AG09319 (cell line): ENCODE measurements around the gene NDUFA6.

ENCODE experiments used
- DNase-seq: peaks from one replicate; pipeline ENCODE4 v3.0.0-alpha.2; 2010; ENCODE audit warnings: low read depth; ENCODE audit errors: extremely low read depth
- TF ChIP-seq, protein P1 (sequence below): IDR thresholded peaks from 2 replicates; pipeline ENCODE4 v1.5.1; 2011; ENCODE audit warnings: low read depth, mild to moderate bottlenecking, inconsistent platforms, low read length, moderate library complexity

Gene NDUFA6

DNA sequence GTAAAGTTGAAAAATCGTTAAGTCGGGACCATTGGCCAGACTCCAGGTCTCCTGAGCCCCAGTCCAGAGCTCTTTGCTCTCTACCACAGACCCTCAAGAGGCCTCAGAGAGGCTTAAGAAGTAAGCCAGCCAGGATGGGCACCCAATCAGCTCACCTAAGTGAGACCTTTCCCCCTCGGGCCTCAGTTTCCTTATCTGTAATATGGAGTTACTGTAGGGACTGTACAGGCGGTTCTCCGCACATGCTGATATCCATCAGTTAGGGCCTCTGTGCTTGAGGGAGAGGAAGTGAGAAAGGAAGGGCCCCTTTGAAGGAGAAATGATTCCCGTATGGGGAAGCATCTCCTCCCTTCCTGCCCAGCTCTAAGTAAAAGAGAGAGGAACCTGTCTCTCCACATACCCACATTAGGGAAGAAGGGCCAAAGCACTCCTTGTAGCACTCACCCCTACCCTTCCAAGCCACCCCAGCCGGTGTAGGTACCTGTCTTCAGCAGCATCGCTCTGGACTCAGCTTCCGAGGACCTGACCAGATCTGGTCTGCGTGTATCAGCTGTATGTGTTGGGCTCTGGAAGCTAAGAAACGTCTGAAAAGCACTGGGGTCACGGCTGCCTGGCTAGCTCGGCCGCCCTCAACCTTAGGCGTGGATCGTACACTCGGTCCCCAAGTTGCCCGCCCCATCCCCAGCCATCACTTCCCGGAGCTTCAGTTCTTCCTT, 20.6 kb downstream of the NDUFA6 start:
- DNase-seq: no peak
- TF ChIP-seq, protein P1, sequence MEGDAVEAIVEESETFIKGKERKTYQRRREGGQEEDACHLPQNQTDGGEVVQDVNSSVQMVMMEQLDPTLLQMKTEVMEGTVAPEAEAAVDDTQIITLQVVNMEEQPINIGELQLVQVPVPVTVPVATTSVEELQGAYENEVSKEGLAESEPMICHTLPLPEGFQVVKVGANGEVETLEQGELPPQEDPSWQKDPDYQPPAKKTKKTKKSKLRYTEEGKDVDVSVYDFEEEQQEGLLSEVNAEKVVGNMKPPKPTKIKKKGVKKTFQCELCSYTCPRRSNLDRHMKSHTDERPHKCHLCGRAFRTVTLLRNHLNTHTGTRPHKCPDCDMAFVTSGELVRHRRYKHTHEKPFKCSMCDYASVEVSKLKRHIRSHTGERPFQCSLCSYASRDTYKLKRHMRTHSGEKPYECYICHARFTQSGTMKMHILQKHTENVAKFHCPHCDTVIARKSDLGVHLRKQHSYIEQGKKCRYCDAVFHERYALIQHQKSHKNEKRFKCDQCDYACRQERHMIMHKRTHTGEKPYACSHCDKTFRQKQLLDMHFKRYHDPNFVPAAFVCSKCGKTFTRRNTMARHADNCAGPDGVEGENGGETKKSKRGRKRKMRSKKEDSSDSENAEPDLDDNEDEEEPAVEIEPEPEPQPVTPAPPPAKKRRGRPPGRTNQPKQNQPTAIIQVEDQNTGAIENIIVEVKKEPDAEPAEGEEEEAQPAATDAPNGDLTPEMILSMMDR: no peak

DNA sequence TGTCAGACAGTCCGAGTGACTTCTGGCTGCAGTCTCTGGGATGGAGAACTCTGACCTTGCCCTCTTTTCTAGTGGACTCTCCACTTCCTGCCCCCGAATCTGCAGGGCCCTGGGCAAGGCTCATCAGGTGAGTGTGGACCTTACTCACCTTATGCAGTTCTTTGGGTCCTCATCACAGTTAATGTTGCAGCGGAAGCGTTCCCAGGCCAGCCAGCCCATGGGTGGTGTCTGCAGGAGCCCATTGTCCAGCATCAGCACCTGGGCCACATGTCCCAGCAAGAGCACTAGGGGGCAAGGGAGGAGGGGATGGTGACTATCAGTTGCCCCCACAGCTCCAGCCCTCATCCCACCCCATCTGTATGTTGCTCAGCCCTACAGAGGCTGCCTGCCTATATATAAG, 22.3 kb downstream of the NDUFA6 start:
- no peak for DNase-seq
- TF ChIP-seq, protein P1: no peak

DNA sequence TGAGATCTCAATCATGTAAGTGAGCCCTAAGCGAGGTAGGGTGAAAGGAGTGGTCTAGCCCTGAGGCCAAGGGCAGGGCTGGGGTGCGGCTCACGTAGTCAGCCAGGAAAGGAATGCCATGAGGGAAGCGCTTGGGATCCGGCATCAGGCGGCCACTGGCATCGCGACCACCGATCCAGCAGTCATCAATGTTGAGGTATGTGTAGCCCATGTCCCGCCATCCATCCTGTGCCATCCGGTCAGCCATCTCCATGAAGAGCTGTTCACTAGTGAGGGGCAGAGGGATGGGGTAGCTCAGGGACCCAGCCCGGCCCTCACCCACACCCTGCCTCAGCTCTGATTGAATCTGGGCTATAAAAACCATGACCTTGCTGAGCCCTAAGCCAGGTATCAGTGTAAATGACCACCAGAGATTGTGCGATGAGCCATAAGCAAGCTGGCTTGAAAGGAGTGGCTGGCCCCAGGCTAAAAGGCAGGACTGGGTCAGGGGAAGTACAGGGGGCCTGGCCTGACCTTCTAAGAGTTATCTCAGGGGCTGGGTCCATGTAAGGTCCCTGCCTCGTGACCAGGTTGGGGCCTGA, 22.8 kb downstream of the NDUFA6 start:
- TF ChIP-seq, protein P1: no peak
- no peak for DNase-seq

DNA sequence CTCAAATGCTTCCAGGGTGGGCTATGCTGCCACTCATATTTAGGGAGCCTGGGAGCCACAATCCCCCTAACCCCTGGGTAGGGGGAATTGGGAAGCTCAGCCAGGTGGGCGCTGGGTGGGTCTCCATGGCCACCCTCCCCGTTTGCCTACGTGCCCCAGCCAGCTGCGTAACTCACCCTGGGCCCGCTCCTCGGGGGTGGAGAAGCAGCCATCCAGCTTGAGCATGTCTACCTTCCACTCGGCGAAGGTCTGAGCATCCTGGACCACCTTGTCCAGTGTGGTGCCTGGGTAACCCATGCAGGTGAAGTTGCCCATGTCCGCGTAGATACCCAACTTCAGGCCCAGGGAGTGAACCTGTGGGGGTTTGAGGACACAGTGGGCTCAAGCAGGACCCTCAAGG, 23.6 kb downstream of the NDUFA6 start:
- TF ChIP-seq, protein P1: no peak

DNA sequence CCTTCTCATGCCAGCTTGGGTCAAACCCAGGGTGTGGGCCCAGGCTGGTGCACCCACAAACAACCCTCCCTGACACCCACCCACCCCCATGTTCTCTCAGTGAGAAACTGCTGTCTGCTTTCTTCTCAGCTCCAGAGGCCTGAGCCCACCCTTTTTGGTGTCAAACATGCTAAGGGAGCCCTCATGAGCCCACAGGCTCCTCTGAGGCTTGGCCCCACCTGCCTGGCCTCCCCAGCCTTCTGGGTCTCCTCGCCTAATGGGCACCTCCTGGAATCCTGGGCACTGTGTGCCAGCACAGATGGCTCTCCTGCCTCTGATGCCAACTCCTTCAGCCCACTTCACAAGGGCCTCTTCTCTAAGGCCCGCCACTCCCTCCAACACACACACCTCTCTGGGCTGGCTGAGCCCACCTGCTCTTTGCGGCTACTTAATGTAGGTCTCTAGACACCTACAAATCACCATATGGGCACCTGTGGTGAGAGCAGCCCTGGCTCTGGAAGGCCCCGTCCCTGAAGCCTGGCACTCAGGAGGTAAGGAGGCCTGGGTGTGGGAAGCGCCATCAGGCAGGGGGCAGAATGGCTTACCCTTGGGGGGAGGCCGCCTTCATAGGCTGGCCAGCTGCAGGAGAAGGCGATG, 24.3 kb downstream of the NDUFA6 start:
- TF ChIP-seq, protein P1: no peak
- DNase-seq: no peak

More for the DNA sequence above, 23.6 kb downstream of the NDUFA6 start:
- no peak for DNase-seq

DNA sequence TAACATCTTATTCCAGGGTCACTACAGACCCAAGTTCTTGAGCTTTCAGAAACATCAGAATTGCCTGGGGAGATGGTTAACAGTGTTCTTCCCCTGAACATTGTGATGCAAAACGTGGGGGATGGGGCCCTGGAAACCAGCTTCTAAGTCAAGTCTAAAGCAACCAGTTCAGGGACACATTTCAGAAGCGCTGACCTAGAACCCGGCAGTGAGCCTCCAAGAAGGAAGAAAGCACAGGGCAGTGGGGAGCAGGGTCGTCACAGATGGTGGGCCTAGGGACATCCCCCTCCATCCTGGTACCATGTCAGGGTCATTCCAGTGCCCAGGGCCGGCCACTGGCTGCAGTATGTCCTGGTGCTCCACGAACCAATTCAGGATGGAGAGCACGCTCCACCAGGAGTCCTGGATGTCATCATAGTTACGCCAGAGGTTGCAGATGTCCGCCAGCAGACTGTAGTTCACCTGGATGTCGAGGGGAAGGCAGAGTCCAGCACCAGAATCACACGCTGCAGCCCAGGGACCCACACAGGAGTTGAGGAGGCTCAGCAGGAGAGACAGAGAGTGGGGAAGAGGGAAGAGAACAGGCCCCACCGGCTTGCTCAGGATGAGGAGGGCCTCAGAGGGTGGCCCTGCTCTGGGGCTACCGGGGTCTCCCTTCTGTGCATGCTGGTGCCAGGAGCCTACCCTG, 25.0 kb downstream of the NDUFA6 start:
- DNase-seq: no peak

More for the DNA sequence above, 25.0 kb downstream of the NDUFA6 start:
- TF ChIP-seq, protein P1: no peak
